GM12872 (cell line): ENCODE data around the gene PTPRD.

Source experiments
- TF ChIP-seq, protein P1 (sequence below): IDR thresholded peaks from 3 replicates; pipeline ENCODE4 v1.5.1; 2011; ENCODE audit warnings: low read depth, mild to moderate bottlenecking, low read length, moderate library complexity; ENCODE audit not compliant: insufficient read depth

The PTPRD gene

DNA sequence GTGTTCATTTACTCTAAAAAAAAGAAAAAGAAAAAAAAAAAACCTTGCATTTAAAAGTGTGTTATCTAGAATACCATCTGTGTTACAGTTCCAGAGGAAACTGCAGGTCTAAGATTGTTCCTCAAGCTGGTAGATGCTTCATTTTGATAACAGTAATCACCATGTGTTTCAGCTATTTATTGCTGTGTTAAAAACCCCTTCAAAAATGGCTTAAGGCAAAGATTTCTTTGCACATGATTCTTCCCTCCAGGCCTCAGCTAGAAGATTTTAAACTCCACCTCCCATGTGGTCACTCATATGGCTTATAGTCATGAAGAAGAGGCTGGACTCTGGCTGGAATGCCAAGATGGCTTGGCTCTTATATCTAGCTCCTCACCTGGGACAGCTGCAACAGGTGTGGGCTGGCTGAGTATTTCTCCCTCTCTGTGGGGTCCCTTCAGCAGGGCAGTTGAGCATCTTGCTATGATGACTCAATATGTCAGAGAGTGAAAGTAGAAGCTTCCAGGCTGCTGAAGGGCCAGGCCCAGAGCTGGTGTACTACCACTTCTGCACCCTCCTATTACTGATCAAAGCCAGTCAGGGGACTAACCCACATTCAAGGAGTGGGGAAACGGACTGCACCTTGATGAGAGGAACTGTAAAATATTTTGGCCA lies 1892.8 kb downstream of the PTPRD start:
- TF ChIP-seq, protein P1, sequence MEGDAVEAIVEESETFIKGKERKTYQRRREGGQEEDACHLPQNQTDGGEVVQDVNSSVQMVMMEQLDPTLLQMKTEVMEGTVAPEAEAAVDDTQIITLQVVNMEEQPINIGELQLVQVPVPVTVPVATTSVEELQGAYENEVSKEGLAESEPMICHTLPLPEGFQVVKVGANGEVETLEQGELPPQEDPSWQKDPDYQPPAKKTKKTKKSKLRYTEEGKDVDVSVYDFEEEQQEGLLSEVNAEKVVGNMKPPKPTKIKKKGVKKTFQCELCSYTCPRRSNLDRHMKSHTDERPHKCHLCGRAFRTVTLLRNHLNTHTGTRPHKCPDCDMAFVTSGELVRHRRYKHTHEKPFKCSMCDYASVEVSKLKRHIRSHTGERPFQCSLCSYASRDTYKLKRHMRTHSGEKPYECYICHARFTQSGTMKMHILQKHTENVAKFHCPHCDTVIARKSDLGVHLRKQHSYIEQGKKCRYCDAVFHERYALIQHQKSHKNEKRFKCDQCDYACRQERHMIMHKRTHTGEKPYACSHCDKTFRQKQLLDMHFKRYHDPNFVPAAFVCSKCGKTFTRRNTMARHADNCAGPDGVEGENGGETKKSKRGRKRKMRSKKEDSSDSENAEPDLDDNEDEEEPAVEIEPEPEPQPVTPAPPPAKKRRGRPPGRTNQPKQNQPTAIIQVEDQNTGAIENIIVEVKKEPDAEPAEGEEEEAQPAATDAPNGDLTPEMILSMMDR, result no peak

DNA sequence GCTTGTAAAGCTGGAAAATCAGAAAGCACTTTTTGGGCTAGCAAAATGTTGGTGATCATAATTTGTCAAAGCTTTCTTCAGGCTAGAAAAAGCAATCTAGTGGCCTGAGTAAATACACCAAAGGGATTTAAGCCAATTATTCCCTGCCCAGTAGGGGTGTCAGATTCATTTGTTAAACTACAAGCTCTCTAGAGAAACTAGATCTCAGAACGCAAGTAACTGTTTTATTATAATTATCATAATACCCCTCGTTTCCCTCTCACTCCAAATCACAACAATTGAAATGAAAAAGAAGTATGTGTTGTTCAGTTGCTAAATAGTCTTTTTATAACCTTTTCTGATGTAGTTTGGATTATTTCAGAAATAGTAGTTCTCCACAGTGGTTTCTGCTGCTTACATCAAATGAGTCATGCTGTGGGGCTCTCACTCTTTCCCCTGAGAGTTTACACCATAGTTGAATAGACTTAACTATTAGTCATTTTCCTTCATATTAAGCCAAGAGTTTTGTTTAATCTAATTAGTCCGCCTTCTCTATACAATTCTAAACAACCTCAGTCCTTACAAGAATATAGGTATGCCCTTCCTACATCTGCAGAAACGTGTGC lies 1894.6 kb downstream of the PTPRD start:
- TF ChIP-seq, protein P1, result no peak

DNA sequence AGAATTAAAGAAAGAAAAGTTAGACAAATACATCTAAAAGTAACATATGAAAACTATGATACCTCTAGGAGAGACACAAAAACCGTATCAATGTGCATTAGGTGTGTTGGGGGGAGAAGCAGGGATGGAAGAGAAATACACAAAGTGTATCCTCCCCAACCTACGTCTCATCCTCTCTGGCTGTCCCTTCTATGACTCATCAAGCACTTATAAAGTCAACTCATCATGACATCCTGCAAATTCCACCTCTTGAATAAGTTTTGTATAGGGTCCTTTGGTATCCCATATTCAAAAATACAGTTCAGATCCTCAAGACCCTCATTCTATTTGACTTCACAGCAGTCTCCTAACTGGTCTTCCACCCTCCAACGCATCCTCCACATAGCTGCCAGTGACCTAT lies 1895.7 kb downstream of the PTPRD start:
- TF ChIP-seq, protein P1, result no peak

DNA sequence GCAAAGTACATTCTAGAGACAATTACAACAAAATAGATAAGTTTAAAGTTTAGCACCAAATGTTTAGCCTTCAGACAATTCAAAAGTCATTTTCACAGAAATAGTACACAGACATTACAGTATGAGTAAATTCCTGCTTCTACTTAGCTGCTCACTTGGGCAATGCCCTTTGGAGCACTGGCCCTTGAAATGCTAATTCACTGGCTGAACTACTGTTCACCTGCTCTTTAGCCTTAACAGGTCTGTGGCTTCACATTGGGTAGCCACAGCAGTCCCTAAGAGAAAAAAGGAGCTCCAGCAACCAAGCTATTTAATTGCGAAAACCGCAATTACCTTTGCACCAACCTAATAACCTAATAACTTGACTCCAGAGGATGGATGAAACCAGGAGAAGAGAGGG lies 1897.0 kb downstream of the PTPRD start:
- TF ChIP-seq, protein P1, result no peak

DNA sequence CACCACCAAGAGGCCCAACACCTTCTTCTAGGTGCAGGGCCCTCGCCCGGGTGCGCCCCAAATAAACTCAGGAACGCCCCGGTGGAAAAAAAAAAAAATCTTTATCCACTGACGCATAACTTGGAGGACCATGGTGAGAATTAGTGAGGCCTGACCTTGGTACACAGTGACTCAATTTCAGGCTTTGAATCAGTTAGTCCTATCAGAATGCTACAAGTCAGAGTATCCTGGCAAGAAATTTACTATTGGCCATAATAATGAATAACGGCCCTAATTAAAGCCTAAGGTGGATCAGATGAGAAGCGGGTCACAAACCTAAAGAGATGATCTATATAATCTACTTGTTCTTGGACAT lies 1899.0 kb downstream of the PTPRD start:
- TF ChIP-seq, protein P1, result no peak

DNA sequence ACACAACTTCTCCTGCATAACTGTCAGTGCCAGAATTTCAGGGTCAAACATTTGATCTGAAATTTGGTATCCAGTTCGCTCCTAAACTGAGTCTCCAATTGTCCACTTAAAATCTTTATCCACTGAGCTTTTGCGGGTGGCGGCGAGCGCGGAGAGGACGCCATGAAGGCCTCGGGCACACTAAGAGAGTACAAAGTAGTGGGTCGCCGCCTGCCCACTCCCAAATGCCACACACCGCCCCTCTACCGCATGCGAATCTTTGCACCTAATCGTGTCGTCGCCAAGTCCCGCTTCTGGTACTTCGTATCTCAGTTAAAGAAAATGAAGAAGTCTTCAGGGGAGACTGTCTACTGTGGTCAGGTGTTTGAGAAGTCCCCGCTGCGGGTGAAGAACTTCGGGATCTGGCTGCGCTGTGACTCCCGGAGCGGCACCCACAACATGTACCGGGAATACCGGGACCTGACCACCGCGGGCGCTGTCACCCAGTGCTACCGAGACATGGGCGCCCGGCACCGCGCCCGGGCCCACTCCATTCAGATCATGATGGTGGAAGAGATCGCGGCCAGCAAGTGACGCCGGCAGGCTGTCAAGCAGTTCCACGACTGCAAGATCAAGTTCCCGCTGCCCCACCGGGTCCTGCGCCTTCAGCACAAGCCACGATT lies 1899.5 kb downstream of the PTPRD start:
- TF ChIP-seq, protein P1, result no peak

DNA sequence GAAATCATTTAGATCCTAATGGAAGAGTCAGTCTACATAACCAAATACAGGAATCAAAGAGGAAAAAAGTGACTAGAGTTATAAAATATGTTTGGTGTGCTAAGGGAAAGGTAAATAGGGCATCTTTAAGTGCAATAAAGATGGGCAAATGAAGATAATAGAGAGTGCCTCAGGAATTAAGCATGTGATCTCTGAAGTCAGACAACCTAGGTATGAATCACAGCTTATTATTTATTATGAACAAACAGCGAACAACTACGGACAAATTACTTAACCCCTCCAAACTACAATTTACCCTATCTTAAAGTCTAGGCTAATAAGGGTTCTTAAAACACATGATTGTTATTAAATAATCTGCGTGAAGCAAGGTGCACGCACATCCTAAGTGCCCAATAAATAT lies 1903.1 kb downstream of the PTPRD start:
- TF ChIP-seq, protein P1, result no peak
